Measurements from ENCODE around the gene WFDC5. TPM values are rescaled to one million over a fixed set of nuclear protein-coding genes. Genes with fewer than 3 reads are reported as not detected.

The WFDC5 gene
- total RNA-seq, 4 donors from 2014 or later = not detected

- DNase-seq = no peak
- TF ChIP-seq POLR2A (IDR thresholded peaks at IDR 0.05) = no peak
- Histone ChIP-seq H3K27me3 (peaks cover 4 to 17% of the 10 kb centered on the region in 2 donors), H3K9me3 (no peaks in the 10 kb centered on the region), H3K27ac (no peak overlapping the region), H3K36me3 (no peaks in the 10 kb centered on the region), H3K4me1 (peaks cover 0 to 3% of the 10 kb centered on the region in 2 donors), H3K4me3 (no peak overlapping the region)
- intact Hi-C loops (cut with DNase I; ENCODE audit: low total_unique reads) = no loop called here
Observed at GRCh38 chr20:45092898-45093297, 22.1 kb downstream of the WFDC5 start.

- H3K4me3 ChIP-seq = no peak overlapping the region
- TF ChIP-seq POLR2A (IDR thresholded peaks at IDR 0.05) = no peak
- no peak for TF ChIP-seq CTCF (IDR thresholded peaks at IDR 0.05)
- no peak overlapping the region for H3K27ac ChIP-seq
- intact Hi-C loops (cut with DNase I; ENCODE audit: low total_unique reads) = no loop called here
- no peaks in the 10 kb centered on the region for H3K36me3 ChIP-seq
- no peak for DNase-seq
- peaks cover 0 to 3% of the 10 kb centered on the region in 2 donors for H3K27me3 ChIP-seq
- no peaks in the 10 kb centered on the region for H3K9me3 ChIP-seq
- no peaks in the 10 kb centered on the region for H3K4me1 ChIP-seq
Observed at GRCh38 chr20:45091366-45091765, 23.6 kb downstream of the WFDC5 start.

GRCh38 chr20:45090481-45090880 lies 24.5 kb downstream of the WFDC5 start:
- Histone ChIP-seq H3K4me1 (no peaks in the 10 kb centered on the region), H3K9me3 (no peaks in the 10 kb centered on the region), H3K27me3 (no peaks in the 10 kb centered on the region), H3K4me3 (no peak overlapping the region), H3K27ac (no peak overlapping the region), H3K36me3 (no peaks in the 10 kb centered on the region)
- DNase-seq = no peak
- no peak for TF ChIP-seq POLR2A (IDR thresholded peaks at IDR 0.05)
- no peak for TF ChIP-seq CTCF (IDR thresholded peaks at IDR 0.05)
- intact Hi-C loops (cut with DNase I; ENCODE audit: low total_unique reads) = no loop called here

GRCh38 chr20:45088247-45088646 lies 26.7 kb downstream of the WFDC5 start:
- no peaks in the 10 kb centered on the region for H3K9me3 ChIP-seq
- H3K36me3 ChIP-seq = no peaks in the 10 kb centered on the region
- no peaks in the 10 kb centered on the region for H3K27me3 ChIP-seq
- intact Hi-C loops (cut with DNase I; ENCODE audit: low total_unique reads) = no loop called here
- DNase-seq = no peak
- H3K4me3 ChIP-seq = no peak overlapping the region
- TF ChIP-seq POLR2A (IDR thresholded peaks at IDR 0.05) = no peak
- TF ChIP-seq CTCF (IDR thresholded peaks at IDR 0.05) = no peak
- no peaks in the 10 kb centered on the region for H3K4me1 ChIP-seq
- H3K27ac ChIP-seq = no peak overlapping the region

GRCh38 chr20:45087814-45088213 lies 27.2 kb downstream of the WFDC5 start:
- no peak overlapping the region for H3K27ac ChIP-seq

More at GRCh38 chr20:45087814-45088213, 27.2 kb downstream of the WFDC5 start:
- no peak for TF ChIP-seq CTCF (IDR thresholded peaks at IDR 0.05)
- TF ChIP-seq POLR2A (IDR thresholded peaks at IDR 0.05) = no peak
- no peaks in the 10 kb centered on the region for H3K9me3 ChIP-seq
- intact Hi-C loops (cut with DNase I; ENCODE audit: low total_unique reads) = no loop called here
- H3K4me3 ChIP-seq = no peak overlapping the region
- no peak for DNase-seq
- H3K36me3 ChIP-seq = no peaks in the 10 kb centered on the region
- no peaks in the 10 kb centered on the region for H3K4me1 ChIP-seq
- H3K27me3 ChIP-seq = no peaks in the 10 kb centered on the region
